Dermis microvascular lymphatic vessel endothelial cell (primary cell): ENCODE measurements around the gene ATP2B3. TPM values are rescaled to one million over a fixed set of nuclear protein-coding genes. Genes with fewer than 3 reads are reported as not detected.
A peak's percentile ranks its signal among the peaks of the same experiment; 100 is the strongest.

Experiments
- DNase-seq, 2 donors: peaks; one replicate each; pipeline versions ENCODE4 v3.0.0 to v3.0.0-alpha.2; 2010; ENCODE audit warnings: low read depth in 2 of 2
- total RNA-seq: library from RNA; depleted of rRNA; stranded (reverse); fragments of >200 nt; gene quantifications from 2 replicates; pipeline ENCODE4 v1.2.1, GENCODE V29; 2014

The ATP2B3 gene
- total RNA-seq, 1 donor from 2014 or later: not detected

DNA sequence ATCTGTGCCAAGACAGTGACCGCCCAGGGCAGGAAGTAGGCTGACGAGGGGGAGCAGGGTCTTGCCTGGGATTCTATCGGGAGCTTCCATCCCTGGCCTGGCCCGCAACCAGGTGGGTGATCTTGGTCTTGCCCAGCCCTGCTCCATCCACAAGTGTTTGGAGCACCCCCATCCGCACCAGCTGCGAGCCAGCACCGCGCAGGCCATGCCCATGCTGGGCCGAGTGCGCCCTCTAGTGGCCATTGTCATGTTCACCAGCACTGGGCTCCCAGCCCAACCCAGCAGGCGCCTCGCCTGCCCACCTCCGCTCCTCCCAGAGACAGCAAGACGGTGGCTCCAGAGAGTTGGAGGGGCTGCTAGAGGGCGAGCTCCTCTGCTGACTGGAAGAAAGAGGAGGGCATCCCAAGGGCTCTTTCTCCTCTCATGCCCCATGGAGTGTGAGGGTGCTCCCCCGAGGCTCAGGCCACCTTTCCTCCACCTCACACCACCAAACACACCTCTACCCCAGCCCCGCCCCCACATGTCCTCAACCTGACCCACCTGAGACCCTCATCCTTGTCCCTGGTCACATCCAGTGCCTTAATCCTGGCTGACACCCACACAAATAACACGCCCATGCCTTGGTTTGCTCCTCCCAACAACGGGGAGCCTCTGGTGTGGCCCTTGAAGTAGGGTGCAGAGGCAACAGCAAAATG lies 9.8 kb upstream of the ATP2B3 start:
- peak; percentile 30 to 68 for DNase-seq

DNA sequence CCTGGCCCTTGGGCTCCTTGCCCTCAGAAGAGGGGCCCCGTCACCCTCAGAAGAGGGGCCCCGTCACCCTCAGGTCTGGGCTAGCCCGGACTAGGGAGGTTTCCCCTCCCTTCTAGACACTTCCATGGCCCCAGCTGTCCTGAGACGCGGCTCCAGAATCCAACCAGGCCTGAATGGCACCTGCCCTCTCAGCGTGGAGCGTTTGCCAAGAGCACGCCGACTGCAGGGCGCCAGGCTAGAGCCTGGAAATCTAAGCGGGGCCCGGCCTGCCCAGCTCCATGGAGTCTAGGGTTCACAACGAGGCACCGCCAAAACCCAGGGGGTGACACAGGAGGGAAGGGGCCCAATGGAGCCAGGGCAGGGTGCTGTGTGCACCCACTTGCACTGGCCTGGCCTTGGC lies 7.8 kb upstream of the ATP2B3 start:
- no peak for DNase-seq

DNA sequence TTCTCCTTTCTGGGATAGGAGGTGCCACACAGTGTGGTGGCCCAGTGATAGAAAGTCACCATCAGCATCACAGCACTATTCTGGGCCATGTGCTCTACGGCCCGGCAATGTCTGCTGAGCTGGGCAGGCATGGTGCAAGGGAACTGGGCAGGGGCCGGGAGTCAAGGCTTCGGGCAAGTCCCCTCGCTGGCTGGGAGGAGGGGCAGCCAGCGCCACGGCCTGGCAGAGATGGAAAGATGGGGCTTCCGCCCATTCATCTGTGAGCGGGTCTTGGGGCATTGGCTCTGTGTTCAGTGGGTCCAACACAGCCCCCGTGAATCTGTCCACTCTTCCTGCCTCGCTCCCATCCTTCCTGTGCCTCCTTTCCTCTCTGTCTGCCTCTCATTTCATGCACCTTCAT lies 7.1 kb upstream of the ATP2B3 start:
- DNase-seq: no peak

DNA sequence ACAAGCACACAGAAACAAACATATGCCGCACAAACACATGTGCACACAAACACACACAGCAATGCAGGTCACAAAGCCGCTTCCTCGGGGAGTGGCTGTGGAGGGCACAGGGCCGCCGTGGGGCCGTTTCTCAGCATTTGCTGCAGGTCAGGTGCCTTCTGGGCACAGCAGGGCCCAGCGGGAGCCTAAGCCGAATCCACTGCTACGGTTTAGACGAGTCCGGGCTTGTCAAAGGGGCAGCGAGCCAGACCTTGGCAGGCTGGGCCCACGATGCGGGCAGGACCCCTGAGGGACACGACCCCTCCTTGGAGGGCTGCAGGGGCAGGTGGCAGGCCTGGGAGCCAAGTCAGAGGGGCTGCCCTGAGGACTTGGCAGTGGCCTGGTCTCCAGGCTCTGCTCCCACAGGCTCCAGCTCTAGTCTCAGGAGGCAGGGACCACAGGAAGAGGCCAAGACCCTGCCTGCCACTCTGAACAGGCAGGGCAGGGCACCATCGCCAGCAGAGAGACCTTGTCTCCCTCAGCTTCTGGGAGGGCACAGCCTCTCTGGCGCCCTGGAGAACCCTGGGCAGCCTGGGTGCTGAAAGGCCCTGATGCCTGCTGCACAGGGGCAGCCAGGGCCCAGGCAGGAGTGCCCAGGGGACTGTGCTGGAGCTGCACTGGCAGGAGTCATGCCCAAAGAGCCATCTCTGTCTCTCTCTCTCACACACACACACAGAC lies 5.5 kb upstream of the ATP2B3 start:
- DNase-seq: no peak

DNA sequence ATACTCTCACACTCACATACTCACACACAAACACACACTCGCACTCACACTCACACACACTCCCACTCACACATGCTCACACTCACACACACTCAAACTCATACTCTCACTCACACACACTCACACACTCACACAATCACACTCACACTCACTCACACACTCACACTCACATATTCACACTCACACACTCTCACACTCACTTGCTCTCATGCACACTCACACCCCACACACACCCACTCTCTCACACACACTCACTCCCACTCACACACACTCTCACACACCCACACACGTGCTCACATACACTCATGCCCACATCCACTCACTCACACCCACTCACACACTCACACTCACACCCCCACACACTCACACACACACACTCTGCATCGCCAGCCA lies 4.9 kb upstream of the ATP2B3 start:
- DNase-seq: no peak

DNA sequence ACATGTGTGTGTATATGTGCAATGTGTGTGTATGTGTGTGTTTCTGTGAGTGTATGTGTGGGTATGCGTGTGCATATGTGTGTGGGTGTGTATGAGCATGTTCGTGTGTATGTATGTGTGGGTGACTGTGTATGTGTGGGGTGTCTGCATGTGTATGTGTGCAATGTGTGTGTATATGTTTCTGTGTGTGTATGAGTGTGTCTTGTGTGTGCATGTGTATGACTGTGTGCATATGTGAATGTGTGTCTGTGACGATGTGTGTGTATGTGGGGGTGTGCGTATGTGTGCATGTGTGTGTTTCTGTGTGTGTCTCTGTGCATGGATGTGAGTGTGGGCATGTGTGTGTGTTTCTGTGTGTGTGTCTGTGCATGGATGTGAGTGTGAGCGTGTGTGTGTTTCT lies 4.2 kb upstream of the ATP2B3 start:
- no peak for DNase-seq

DNA sequence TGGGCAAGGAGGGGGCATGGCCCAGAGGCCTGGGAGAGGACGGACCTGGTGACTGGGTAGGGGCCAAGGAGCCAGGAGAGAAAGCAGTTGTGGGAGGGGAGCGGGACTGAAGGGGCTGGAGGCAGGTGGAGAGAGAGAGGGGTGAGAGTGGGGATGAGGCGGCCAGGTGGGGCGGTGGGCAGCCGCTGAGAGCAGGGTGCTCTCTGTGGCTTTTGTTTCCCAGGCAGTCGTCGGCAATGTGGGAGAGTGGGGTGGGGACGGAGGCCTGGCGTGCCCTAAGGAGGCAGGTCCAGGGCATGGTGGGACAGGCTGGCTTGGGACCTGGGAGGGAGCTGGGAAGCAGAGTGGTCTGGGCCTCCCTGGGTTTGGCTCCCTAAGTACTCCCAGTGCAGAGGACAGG lies 3.2 kb upstream of the ATP2B3 start:
- DNase-seq: no peak

DNA sequence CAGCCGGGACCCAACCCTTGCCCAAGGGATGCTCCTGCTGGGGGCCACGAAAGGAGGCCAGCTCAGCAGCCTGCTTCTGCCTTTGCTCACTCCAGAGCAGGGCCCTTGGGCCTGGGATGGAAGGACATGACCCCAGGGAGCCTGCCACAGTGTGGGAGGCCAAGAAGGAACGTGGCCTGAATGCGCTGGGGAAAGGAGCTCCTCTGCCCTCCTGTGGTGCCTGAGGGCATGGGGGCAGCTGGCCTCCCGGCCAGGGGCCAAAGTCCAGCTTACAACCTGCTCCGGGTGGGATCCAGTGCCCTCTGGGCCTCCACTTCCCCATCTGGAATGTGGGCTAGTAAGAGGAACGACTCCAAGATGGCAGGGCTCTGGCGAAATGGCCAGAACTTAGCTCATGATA lies 2.0 kb upstream of the ATP2B3 start:
- no peak for DNase-seq

DNA sequence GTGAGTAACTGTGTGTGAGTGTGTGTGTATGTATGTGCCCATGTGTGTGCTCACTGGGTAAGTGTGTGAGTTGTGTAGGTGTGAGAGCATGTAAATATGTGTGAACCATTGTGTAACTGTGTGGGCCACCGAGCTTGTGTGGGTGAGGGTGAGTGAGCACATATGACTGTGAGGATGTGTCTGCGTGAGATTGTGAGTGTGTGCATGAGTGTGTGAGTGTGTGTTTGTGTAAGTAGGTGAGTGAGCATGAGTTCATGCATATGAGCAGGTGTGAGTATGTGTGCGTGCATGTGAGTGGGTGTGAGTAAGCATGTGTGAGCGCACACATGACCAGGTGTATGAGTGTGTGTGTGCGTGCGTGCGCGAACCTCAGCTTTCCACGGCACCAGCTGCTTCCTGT lies 1.4 kb upstream of the ATP2B3 start:
- DNase-seq: peak in 1 of 2 donors; percentile 14

DNA sequence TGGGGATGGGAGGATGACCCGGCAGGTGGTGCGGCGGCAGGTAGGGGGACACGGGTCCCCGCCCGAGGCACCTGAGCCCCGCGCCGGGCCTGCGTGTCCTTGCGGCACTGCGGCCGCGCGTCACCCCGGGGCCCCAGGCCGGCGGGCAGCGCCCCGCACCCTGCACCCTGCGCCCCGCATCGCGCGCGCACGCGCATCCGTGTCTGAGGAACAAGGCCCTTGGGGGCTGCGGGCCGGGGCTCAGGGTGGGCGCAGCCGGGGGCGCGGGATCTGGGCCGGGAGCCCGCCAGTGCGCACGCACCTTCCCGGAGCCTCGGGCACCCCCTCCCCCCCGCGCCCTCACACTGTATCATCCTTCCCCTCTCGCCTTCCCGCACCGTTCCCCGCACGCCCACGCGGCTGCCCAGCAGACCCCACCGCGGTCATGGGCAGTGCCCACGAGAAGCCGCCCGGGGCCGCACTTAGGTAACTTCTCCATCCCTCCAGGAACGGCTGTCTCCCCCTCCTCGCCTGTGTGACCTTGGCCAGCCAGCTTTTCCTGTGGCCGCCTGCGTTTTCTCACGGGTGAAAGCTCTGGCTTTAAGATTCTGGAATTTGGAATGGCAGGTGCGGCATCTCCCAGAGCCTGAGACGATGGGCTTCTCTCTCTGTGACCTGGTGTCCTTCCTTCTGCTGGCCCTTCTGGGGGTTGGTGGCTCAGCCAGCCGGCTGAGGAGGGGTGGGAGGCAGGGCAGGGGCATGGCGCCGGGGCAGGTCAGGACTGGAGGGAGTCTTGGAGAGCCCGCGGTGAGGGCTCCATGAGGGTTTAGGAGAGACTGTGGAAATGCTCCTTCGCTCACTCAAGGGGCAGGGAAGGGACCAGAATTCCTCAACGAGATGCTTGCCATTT lies 748 bp downstream of the ATP2B3 start:
- no peak for DNase-seq

DNA sequence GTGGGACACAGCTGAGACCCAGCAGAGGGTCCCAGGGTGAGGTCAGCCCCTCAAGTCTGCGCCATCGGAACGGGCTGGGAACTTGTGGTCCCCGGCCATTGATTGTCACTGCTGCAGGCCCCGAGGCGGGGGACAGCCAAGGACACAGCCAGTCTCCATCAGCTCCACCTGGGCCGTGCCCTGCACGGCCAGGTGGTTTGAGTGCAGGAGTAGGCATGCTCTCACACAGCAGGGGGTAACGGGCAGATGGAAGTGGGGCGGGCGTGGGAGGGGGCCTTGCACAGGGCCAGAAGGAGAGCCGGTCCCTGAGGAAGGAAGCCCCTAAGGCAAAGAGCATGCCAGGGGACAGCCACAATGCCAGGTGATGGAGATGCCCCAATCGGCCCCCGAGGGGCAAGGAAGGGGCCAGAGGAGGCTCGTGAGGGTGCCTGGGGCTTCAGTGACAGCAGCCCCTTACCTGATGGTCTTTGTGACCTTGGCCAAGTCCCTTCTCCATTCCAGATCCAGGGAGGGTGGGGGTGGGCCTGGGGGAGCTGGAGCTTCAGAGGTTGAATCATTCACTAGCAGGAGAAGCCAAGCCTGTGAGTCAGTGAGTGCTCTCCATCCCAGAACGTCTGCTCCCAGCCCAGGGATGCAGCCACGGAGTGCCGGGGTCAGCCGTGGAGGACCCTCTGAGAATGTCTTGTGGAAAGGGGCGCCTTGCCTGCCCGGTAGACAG lies 2.3 kb downstream of the ATP2B3 start:
- no peak for DNase-seq

DNA sequence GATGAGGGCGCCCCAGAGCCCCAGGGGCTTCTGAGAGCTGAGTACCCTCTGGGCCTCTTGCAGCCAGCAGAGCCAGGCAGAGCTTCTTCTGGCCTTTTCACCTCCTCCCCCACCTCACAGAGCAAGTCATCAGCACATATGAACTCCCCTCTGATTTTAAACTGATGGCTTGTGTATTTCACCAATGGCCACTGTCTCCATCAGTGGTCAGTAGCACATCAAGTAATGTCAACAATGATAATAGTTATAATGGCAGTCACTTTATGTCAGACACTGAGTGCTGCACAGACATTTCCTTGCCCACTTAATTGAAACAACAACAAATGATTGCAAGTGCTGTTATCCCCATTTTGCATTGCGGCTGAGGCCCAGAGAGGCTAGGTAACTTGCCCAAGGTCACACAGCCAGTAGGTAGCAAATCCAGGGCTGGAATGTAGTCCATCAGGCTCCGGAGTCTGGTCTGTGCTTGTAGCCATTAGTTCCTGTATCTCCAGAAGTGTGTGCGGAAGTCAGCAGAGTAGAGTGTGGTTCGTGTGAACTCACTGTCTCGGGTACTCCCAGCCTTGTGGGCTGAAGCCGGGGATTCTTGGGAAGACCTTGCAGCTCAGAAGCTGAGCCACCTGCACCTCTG lies 3.0 kb downstream of the ATP2B3 start:
- no peak for DNase-seq

DNA sequence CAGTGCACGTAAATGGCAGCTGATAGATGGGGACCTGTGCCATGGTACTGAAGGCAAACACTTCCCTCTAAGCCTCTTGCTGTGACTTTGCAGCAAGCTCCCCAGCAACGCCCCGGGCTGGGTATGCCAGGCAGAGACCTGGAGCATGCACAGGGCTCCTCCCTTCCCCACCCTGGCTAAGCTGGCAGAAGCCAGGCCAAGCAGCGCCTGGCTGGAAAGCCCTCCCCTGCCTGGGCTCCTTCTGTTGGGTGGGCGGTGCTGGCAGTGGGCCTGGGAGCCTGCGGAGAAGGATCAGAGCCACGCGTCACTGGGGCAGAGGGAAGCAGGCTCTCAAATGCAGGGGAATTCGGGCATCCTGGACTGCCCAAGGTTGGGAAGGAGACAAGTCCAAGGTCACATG lies 3.6 kb downstream of the ATP2B3 start:
- DNase-seq: no peak

DNA sequence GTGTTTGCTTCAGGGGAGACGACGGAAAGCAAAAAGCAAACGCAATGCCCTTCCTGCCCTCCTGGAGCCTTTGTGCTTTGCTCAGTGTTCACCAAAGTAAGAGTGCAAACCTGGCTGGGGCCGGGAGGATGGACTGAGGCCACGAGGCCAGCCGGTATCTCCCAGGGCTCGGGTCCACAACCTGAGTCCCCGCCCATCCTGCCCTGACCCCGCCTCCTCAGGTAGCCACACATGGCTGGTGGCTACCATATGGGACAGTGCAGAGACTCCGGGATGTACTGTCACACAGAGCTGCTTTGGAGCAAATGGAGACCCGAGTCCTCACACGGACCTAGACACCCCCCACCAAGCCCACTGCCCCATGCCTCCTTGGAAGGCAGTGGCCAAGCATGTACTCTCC lies 4.8 kb downstream of the ATP2B3 start:
- no peak for DNase-seq

DNA sequence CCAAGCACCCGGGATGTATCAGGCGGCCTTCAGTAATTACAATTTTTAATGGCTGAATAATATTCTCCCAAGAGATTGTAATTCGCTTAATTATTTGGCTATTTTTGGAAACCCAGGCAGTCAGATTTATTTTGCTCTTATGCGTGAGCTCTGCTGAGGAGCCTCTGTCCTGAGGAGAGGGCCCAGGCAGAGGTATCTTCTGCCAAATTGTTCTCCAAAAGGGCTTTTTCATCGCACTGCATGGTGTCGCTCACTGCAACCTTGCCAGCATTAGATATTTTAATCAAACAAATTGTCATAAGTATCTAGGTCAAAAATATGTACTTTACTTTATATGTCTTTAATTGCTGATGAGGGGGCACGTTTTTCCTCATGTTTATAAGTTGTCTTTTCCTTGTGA lies 5.8 kb downstream of the ATP2B3 start:
- no peak for DNase-seq

DNA sequence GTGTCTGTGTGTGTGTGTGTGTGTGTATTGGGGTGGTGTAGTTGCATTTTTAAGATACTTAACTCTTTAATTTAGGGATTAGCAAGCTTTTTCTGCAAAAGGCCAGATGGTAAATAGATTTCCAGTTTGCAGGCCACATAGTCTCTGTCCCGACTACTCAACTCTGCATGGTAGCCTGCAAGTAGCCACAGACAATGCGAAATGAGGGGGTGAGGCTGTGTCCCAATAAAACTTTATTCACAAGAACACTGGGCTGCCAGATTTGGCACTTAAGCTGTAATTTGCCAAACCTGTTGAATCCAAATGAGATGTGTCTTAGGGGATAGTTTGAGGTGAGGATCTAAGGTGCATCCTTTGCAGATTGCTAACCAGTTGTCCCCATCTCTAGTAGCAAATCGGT lies 6.8 kb downstream of the ATP2B3 start:
- DNase-seq: no peak

DNA sequence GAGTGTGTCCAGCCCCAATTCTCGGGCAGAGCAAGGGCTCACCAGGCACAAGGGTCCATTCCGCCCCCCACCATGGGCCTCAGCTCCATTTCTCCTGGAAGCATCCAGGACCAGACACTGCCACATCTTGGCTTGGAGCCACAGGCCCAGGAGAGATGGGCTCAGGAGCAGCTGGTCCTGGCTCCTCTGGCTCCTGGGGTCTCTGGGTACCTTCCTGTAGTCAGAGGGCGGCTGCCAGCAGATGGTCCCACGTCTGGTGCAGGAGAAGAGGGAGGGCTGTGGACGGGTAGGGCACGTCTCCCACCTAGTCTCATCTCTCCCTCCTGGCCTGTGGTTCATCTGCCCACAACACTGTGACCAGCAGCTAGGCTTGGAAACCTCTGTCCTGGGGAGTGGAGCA lies 8.0 kb downstream of the ATP2B3 start:
- DNase-seq: no peak

DNA sequence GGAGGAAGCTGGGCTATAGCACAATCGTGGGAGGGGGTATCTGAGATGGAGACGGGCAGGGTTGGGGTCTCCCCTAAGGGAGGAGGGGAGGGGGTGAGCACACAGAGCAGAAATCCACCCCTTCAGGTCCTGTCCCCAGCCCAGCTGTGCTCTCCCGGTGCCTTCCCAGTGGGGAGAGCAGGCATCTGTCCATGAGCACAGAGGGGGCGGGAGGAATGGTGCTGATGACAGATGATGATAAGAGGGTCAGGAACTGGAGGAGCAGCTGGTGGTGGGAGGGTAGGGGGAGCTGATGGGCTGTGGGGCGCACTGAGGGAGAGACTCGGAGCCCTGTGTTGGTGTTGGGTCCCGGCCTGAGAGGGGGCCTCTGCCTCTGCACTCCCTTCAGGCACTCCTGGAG lies 8.6 kb downstream of the ATP2B3 start:
- DNase-seq: no peak

DNA sequence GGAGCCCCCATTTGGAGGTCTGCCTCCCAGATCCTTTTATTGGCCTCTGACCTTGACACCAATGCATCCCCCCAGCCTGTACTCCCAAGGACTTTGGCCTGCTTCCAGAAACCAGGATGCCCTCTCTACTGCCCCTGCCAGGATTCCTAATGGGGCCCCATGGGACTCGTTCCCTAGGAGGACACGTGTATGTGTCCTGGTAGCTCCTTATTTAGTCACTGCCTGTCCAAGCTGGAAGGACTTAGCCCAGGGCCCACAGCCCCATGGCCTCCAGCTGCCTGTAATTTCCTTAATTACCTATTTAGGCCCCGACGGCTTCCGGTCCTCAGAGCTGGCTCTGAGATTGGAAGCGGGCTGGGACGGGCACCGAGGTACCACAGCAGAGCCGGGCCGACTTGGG lies 9.4 kb downstream of the ATP2B3 start:
- DNase-seq: no peak

DNA sequence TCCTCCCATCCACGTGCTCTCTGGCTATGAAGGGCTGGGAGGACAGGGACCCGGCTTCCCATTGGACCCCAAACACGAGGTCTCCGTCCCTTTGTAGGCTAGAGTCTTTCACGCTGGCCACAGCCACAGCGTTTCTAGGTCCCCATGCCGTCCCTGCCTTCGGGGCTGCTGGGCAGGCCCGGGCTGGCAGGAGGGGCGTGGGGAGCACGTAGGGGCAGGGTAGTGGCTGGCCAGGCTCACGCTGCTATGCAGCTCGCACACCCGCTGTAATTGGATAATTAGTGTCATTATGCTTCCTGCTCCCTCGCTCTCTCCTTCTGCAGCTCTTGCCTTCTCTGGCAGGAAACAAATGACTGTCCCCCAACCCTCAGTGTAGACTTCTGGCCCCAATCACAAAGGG lies 9.8 kb downstream of the ATP2B3 start:
- DNase-seq: no peak

DNA sequence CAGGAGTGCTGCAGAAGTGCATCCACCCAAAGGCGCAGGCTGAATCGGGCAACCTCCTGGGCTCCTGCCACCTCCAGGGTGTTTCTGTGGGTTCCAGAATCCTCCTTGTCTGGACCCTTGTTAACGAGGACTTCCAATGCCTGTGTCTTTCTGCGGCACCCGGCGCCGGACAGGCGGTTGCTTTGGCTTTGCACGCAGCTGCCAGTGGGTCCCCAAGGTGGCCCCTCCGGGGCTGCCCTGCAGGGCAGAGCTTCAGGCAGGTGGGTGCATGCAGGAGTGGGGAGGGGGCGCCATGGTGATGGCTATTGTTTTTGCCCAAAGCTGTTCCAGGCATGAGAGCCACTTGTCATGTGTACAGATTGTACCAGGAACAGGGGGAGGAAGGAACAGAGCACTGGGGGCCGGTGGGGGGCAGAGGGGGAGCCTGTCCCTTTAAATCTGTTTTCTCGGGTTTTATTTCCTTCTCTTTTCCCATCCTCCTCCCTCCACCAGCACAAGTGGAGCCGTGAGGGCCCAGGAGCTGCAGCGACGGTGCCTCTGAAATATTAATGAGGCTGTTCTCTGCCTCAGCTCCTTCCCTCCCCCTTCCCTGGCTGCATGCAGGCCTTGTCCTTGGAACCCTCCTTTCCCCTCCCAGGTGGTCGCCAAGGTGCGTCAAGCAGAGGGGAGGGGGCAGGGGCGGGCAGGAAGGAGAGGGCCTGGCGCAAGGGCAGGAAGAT lies 13.1 kb downstream of the ATP2B3 start:
- DNase-seq: no peak
